AG09309 (cell line): ENCODE data around the gene SLC16A3.

ENCODE experiments used
- DNase-seq: peaks from one replicate; pipeline ENCODE4 v3.0.0-alpha.2; 2010; ENCODE audit warnings: low read depth
- H3K4me3 ChIP-seq: 2 replicates; pipeline ENCODE4 v1.5.1; 2011; ENCODE audit warnings: mild to moderate bottlenecking, low read depth, low read length, moderate library complexity; ENCODE audit not compliant: control insufficient read depth
- TF ChIP-seq, protein P1 (sequence below): IDR thresholded peaks from 2 replicates; pipeline ENCODE4 v1.5.1; 2011; ENCODE audit warnings: mild to moderate bottlenecking, low read depth, low read length, inconsistent platforms; ENCODE audit not compliant: insufficient read depth, control insufficient read depth; ENCODE audit errors: missing control alignments

The SLC16A3 gene

GRCh38 chr17:82278786-82279391 lies 50.0 kb downstream of the SLC16A3 start:
- TF ChIP-seq, protein P1, sequence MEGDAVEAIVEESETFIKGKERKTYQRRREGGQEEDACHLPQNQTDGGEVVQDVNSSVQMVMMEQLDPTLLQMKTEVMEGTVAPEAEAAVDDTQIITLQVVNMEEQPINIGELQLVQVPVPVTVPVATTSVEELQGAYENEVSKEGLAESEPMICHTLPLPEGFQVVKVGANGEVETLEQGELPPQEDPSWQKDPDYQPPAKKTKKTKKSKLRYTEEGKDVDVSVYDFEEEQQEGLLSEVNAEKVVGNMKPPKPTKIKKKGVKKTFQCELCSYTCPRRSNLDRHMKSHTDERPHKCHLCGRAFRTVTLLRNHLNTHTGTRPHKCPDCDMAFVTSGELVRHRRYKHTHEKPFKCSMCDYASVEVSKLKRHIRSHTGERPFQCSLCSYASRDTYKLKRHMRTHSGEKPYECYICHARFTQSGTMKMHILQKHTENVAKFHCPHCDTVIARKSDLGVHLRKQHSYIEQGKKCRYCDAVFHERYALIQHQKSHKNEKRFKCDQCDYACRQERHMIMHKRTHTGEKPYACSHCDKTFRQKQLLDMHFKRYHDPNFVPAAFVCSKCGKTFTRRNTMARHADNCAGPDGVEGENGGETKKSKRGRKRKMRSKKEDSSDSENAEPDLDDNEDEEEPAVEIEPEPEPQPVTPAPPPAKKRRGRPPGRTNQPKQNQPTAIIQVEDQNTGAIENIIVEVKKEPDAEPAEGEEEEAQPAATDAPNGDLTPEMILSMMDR: no peak
- no peak overlapping the region for H3K4me3 ChIP-seq
- no peak for DNase-seq

DNA sequence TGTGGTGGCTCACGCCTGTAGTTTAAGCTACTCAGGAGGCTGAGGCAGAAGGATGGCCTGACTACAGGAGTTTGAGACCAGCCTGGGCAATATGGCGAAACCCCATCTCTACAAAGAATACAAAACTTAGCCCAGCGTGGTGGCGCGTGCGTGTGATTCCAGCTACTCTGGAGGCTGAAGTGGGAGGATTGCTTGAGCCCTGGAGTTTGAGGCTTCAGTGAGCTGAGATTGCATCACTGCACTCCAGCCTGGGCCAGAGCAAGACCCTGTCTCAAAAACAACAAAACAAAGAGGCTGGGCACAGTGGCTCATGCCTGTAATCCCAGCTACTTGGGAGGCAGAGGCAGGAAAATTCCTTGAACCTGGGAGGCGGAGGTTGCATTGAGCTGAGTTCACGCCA lies 51.7 kb downstream of the SLC16A3 start:
- no peak for DNase-seq
- no peak overlapping the region for H3K4me3 ChIP-seq
- TF ChIP-seq, protein P1: no peak

DNA sequence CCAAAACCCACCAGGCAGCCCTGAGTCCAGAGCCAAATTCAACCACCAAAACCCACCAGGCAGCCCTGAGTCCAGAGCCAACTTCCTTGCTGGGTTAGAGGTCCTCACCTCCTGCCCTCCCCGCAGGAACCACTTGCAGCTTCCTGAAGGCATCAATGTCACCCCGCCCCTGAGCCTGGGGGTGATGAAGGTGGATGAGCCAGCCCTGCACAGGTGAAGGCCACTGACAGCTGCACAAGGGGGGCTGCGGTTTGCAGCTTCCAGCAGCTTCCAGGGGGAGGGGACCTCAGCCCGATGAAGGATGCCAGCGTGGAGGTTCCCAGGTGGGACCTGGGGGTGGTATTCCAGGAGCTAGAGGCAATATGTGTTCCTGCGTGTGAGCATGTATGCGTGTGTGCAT lies 52.2 kb downstream of the SLC16A3 start:
- no peak overlapping the region for H3K4me3 ChIP-seq
- TF ChIP-seq, protein P1: no peak
- DNase-seq: no peak

GRCh38 chr17:82281502-82282238 lies 52.8 kb downstream of the SLC16A3 start:
- TF ChIP-seq, protein P1: no peak
- DNase-seq: no peak
- H3K4me3 ChIP-seq: no peak overlapping the region

DNA sequence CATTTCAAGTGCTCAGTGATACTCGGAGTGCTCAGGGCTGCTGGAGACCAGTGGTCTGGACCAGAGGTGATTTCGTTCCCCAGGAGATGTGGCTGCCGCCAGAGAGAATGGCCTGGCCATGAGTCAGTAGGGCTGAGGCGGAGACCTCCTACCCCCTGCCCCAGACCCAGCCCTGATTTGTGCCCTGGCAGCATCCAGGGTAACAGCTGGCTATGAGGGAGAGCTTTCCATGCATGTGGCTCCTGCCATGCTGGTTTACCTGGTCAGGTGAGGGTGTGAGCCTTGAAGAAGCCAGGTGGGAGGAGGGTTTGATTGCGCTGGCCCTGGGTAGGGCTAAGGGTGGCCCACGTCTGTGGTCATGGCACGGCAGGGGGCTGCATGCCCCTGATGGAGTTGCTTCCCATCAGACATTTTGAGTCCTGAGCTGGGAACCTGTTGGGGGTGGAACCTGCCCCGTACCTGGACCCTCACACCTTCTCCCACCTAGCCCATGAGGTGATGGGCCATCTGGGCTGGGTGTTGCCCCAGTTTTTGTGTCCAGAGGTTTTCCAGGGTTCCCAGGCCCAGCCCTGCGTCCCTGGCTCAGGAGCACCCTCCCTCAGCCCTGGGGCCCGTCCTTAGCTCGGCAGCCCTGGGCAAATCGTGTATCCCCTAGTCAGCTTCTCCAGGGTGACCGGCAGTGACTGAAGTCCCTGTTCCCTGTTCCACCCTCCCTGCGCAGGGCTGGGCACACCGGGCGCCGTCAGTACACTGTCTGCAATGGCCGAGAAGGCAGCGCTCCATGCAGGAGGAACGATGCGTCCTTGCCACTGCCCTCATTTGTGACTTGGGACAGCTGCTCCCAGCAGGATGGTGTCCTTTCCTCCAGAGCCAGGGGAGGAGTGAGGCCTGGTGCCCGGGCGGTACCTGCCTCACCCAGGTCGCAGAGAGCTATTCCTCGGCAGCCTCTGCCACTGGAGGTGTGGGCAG lies 53.7 kb downstream of the SLC16A3 start:
- H3K4me3 ChIP-seq: no peak overlapping the region
- TF ChIP-seq, protein P1: no peak
- DNase-seq: no peak

- no peak for DNase-seq
- H3K4me3 ChIP-seq: no peak overlapping the region
- TF ChIP-seq, protein P1: no peak
These were observed 54.4 kb downstream of the SLC16A3 start for GRCh38 chr17:82283208-82283749.
